Stimulated activated CD8-positive, alpha-beta memory T cell treated with anti-CD3 and anti-CD28 coated beads, Interleukin-4, amount 100 ng/mL, for 24 hours (primary cell): ENCODE data around the gene RPL21.

ENCODE experiments used
- DNase-seq: peaks from one replicate; pipeline ENCODE4 v3.0.0-alpha.2; 2020; ENCODE audit warnings: low read depth

The RPL21 gene

DNA sequence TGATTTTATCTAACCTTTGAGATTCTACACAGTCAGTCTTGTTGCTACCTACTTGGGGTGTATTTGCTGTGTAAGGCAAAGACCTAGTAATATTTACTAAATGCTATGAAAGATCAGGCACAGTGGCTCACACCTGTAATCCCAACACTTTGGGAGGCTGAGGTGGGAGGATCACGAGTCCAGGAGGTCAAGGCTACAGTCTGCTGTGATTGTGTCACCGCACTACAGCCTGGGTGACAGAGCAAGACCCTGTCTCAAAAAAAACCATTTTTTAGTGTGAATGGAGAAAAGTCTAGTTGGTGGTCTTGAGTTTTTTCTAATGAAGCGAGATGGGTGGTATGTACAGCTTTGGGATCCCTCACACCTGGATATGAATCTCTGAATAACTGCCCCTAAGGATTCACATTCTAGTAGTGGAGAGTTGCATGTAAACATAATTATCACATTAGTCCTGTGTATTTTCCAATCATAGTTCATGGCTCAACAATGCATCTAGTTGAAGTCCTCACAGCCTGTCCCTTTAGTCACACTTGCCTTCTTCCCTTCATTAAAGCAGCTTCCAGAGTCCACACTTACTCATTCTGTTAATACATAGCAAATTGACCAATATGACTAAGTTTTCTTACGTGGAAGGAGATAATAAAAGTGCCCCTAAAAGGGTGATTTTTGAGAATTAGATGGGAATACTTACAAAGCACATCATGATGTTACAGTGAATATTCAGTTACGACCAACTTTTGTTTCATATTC lies 7.5 kb downstream of the RPL21 start:
- no peak for DNase-seq

- DNase-seq: no peak
Measured at GRCh38 chr13:27259831-27260230, 8.5 kb downstream of the RPL21 start.

- DNase-seq: no peak
Measured at GRCh38 chr13:27261396-27261795, 10.0 kb downstream of the RPL21 start.

- DNase-seq: no peak
Measured at GRCh38 chr13:27263438-27263837, 12.1 kb downstream of the RPL21 start.

DNA sequence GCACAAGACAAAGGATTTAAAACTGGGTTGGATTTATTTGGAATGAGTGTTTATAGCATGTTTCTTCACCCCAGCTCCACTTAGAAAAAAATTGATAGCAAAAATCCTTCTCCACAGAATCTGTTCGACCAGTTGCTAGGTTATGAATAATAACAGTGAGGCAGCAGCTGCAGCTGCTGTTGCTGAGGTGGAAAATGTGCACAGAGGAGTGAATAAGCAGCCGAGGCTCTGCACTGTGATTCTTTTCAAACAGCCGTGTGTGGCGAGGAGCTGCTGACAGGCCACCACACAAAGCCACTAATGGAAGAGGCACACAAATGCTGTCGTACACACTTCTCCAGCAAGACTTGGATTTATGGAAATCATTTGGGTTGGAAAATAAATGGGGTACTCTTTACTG lies 12.8 kb downstream of the RPL21 start:
- DNase-seq: no peak

GRCh38 chr13:27264648-27265047 lies 13.3 kb downstream of the RPL21 start:
- no peak for DNase-seq

DNA sequence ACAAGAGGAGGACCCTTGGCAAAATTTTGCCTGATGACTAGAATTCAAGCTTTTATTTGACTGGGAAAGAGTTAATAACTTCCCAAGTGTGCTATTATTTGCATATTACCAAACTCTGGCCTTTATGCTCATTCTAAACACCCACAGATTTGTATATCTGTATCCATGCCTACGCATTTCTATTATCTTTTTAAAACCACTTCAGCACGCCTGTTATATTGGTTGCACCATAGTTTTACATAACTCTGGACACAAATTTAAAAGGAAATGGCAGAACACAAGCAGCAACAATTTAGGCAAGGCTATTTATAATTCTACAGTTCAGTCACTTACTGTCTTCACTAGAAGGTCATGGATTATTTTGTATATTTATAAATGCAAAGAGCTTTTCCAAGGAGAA lies 15.6 kb downstream of the RPL21 start:
- DNase-seq: no peak

DNA sequence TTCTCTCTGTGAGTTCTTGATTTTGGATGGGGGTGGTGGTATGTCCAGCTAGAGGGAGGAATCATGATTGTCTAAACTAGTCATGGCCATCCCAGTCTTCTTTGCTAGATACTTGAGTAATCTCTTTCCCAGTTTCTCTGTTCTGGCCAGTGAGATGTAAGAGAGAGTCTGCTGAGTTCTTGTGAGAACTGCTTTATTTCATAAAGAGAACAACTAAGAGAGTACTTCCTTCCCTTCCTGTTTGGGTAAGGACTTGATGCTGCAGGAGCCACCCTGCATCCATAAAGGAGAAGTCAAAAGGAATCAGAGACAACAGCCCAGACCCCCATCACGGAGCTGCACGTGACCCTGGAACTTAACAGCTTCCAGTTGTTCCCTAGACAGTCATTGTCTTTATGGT lies 16.2 kb downstream of the RPL21 start:
- DNase-seq: no peak

GRCh38 chr13:27269114-27269665 lies 17.8 kb downstream of the RPL21 start:
- DNase-seq: no peak

DNA sequence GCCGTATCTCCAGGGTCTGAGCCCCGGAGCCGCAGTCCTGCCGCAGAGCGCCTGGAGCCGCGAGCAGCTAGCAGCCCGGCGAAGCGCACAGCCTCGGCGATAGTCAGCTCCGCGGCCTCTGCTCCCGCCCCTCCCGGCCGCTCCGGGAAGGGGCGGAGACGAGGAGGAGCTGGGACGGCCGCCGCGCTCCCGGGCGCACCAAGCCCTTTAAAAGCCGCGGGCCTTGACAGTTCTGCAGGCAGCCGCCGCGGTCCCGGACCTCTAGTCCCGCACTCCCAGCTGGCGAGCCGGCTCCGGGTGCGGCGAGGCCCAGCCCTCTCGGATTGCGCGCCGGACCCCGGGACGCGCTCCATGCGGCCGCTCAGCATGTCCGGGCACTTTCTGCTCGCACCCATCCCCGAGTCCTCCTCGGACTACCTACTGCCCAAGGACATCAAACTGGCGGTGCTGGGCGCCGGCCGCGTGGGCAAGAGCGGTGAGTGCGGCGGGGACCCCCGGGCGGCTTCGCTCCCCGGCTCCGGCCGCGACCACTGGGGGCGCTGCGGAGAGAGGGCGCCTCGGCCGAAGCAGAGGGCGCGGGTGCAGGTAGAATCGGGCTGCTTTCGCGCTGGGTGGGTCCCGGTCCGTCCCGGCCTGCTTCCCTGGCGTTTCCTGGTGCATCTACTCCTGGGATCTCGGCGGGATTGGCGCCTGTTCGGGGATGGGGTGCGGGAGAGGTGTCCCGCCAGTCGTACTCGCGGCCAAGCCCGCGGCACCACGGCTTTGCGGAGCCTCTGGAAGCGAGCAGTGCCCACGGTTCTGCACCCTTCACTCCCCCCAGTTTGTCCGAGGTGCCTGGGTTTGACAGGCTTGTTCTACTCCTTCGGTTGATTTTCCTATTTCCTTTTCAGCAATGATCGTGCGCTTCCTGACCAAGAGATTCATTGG lies 19.5 kb downstream of the RPL21 start, which contains the start of gene RASL11A:
TSS of gene RASL11A (plus strand) at position 237 of the 927 bp plus-strand sequence. CDS start at position 352, 115 bp downstream.
- peak; percentile 65 for DNase-seq

GRCh38 chr13:27271570-27272096 lies 20.3 kb downstream of the RPL21 start:
- no peak for DNase-seq

DNA sequence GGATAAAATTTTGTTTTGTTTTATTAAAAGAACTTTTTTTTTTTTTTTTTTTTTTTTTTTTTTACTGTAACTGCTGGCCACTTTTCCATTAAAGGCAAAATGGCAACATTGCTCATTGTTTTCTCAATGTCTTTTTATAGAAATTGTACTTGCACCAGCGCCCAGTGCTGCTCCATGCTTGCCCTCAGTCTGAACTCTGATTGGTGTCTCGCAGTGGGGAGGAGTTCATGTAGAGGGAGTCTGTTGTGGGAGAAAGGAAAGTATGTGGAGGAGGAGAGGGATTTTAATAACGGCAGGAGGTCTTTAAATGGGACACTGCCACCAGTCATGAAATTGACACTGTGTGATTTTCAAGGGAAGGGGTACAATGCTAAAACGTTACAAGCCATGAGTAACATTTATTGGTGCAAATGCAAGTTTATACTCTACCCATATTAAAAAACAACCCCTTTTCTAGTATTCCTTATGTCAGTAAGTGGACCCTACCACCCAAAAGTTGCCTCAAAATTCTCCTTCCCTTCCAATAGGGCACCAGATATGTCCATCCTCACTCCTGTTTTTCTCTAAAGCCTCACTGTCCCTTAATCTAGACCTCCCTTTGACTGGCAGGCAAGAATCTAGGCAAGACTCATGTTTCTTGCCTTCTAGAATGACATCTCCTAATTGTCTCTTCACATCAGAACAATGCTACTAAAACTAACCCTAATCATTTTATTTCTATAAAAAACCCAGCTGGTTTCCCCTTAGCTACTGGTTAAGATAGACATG lies 22.5 kb downstream of the RPL21 start:
- no peak for DNase-seq

DNA sequence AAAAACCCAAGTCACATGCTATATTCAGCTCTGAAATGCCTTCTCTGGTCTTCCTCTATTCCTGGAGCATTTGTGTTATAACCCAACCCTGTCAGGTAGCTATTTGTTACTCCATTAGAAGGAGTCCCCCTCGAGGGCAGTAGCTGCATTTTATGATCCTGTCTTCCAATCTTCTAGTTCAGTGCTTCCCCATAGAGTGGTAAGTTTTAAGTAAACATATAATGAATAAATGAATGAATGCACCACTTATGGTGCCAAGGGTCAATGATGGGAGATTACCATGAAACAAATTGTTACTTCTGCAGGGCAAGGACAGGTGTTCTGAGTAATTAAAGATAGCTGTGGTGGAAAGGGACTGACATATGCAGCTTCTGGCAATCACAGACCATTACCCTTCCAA lies 23.3 kb downstream of the RPL21 start:
- no peak for DNase-seq

GRCh38 chr13:27276188-27276587 lies 24.8 kb downstream of the RPL21 start:
- DNase-seq: no peak

DNA sequence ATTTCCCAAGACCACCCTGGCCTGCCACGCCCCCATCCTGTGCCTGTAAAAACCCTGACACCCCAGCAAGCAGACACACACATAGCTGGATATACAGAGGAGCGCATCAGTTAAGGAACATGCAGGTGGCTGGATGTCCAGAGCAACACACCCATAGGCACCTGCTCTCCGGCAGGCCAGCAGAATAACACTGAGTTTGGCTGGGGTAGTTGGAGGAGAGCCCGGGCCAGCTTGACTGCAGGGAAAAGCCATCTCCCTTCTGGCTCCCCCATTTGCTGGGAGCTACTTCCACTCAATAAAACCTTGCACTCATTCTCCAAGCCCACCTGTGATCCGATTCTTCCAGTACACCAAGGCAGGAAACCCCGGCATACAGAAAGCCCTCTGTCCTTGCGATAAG lies 28.1 kb downstream of the RPL21 start:
- no peak for DNase-seq

- no peak for DNase-seq
Measured at GRCh38 chr13:27280009-27280656, 28.8 kb downstream of the RPL21 start.

DNA sequence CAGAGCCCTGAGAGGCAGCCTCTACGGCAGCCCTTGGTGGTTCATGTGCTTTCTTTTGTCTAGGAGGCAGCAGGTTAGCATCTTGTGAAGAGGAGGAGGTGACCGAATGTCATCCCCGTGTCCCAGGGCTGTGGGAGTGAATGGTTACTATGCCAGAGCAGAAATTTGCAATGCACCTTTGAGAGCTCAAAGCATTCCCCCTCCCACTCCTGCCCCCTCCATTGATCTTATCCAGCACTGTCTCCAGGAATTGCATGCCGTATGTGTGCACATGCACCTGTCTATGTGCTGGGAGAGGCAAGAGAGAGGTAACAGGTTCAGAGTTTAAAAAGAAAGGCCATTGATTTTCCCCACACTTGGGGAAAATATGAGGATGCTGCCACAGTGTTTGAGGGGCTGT lies 29.5 kb downstream of the RPL21 start:
- no peak for DNase-seq

DNA sequence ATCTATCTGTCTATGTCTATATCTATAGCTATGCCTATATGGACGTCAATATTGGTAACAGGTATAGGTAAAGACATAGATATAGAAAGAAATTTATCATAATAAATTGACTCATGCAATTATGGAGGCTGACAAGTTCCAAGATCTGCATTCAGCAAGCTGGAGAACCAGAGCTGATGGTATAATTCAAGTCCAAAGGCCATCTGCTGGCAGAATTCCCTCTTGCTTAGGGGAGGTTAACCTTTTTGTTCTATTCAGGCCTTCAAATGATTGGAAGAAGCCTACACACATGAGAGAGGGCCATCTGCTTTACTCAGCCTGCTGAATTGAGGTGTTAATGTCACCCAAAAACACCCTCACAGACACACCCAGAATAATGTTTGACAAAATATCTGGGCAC lies 30.1 kb downstream of the RPL21 start:
- DNase-seq: no peak

GRCh38 chr13:27283906-27284493 lies 32.6 kb downstream of the RPL21 start:
- no peak for DNase-seq

GRCh38 chr13:27288392-27288791 lies 37.0 kb downstream of the RPL21 start:
- DNase-seq: no peak
